HL-60 (cell line): ENCODE measurements around the gene KRTAP5-11.
"Not testable (repeated sequence)": the region's sequence is repeated elsewhere in the genome, so short reads cannot be mapped to it uniquely, and the experiment has no call there.

Source experiments
- CTCF ChIP-seq: IDR thresholded peaks from one replicate; pipeline ENCODE4 v1.5.1; 2011; ENCODE audit warnings: low read length, control low read depth, inconsistent platforms; ENCODE audit not compliant: insufficient read depth
- POLR2AphosphoS5 ChIP-seq: IDR thresholded peaks from 2 replicates; pipeline ENCODE4 v1.6.1; 2012; ENCODE audit warnings: low read depth

GRCh38 chr11:71628943-71629342, 46.3 kb upstream of the KRTAP5-11 start:
- TF ChIP-seq POLR2AphosphoS5, CTCF: not testable (repeated sequence)
